Activated naive CD4-positive, alpha-beta T cell treated with anti-CD3 and anti-CD28 coated beads, Interleukin-2, amount 10 ng/mL, durations not matched to agents 7 days and 5 days (primary cell): ENCODE measurements around the gene NUBPL.
A peak's percentile ranks its signal among the peaks of the same experiment; 100 is the strongest.
"Not testable (repeated sequence)": the region's sequence is repeated elsewhere in the genome, so short reads cannot be mapped to it uniquely, and the experiment has no call there.

Experiments
- CTCF ChIA-PET: fragments of 350-600 bp; sonication (Branson Sonifier 250); formaldehyde crosslinking; loops from one replicate; lab custom pipeline; 2021; ENCODE audit warnings: antibody characterized with exemption; lab: Charles Lee
- DNase-seq: peaks from one replicate; pipeline ENCODE4 v3.0.0-alpha.2; 2020
- H3K27ac Mint-ChIP-seq: one replicate; pipeline ENCODE4 v1.8.0; 2021; ENCODE audit warnings: mild to moderate bottlenecking, moderate library complexity, mixed read lengths
- H3K27me3 Mint-ChIP-seq: one replicate; pipeline ENCODE4 v1.8.0; 2021; ENCODE audit warnings: mild to moderate bottlenecking, mixed read lengths
- H3K36me3 Mint-ChIP-seq: one replicate; pipeline ENCODE4 v1.8.0; 2021; ENCODE audit warnings: mixed read lengths
- H3K4me1 Mint-ChIP-seq: one replicate; pipeline ENCODE4 v1.8.0; 2021; ENCODE audit warnings: mixed read lengths
- H3K4me3 Mint-ChIP-seq: one replicate; pipeline ENCODE4 v1.8.0; 2021; ENCODE audit warnings: mild to moderate bottlenecking, moderate library complexity, mixed read lengths
- H3K9me3 Mint-ChIP-seq: one replicate; pipeline ENCODE4 v1.8.0; 2021; ENCODE audit warnings: mixed read lengths

NUBPL gene

GRCh38 chr14:31856003-31856402 lies 294.8 kb downstream of the NUBPL start:
- DNase-seq, H3K9me3 Mint-ChIP-seq, H3K4me1 Mint-ChIP-seq, H3K4me3 Mint-ChIP-seq, H3K36me3 Mint-ChIP-seq, CTCF ChIA-PET, H3K27me3 Mint-ChIP-seq: not testable (repeated sequence)
- H3K27ac Mint-ChIP-seq = peak overlapping the region; percentile 35

DNA sequence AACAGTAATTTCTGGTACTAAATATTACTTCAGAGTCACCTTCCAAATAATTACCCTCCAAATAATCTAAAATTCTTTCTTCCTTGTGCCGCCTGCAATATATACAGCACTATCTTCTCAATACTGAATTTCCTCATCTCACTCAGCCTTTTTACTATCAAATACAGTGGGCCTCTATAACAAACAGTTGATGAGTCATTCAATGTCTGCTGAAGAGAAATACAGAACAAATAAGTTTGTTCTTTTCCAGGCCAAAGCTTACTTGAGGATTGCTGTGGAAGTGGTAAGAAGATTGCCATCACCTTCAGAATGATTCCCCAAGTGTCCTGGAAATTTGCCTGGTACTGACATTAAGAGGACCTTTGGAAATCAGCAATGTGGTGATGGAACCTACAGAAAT lies 297.7 kb downstream of the NUBPL start:
- Mint-ChIP-seq H3K4me1 (no peaks in the 10 kb centered on the region), H3K27me3 (no peaks in the 10 kb centered on the region), H3K27ac (no peak overlapping the region), H3K36me3 (peaks cover 2% of the 10 kb centered on the region), H3K4me3 (no peak overlapping the region), H3K9me3 (no peaks in the 10 kb centered on the region)
- no peak for DNase-seq
- CTCF ChIA-PET = no interaction called here

- H3K4me1 Mint-ChIP-seq = peaks cover 18% of the 10 kb centered on the region
- DNase-seq = no peak
- no peak overlapping the region for H3K4me3 Mint-ChIP-seq
- CTCF ChIA-PET = no interaction called here
- H3K36me3 Mint-ChIP-seq = peaks cover 3% of the 10 kb centered on the region
- H3K27ac Mint-ChIP-seq = no peak overlapping the region
- H3K9me3 Mint-ChIP-seq = peaks cover 17% of the 10 kb centered on the region
- H3K27me3 Mint-ChIP-seq = no peaks in the 10 kb centered on the region
Measured at GRCh38 chr14:31864937-31865855, 304.0 kb downstream of the NUBPL start.

DNA sequence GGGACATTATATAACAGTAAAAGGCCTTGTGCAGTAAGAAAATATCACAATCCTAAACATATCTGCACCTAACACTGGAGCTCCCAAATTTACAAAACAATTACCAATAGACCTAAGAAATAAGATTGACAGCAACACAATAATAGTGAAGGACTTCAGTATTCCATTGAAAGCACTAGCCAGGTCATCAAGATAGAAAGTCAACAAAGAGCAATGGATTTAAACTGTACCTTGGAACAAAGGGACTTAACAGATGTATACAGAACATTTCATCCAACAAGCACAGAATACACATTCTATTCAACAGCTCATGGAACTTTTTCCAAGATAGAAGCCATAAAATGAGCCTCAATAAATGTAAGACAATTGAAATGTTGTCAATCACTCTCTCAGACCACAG lies 306.4 kb downstream of the NUBPL start:
- H3K27me3 Mint-ChIP-seq = no peaks in the 10 kb centered on the region
- no peak for DNase-seq
- CTCF ChIA-PET = no interaction called here
- H3K4me1 Mint-ChIP-seq = peaks cover 18% of the 10 kb centered on the region
- peaks cover 19% of the 10 kb centered on the region for H3K9me3 Mint-ChIP-seq
- H3K36me3 Mint-ChIP-seq = peaks cover 3% of the 10 kb centered on the region
- peak overlapping the region; percentile 88 for H3K27ac Mint-ChIP-seq
- no peak overlapping the region for H3K4me3 Mint-ChIP-seq

GRCh38 chr14:31868096-31868495 lies 306.9 kb downstream of the NUBPL start:
- peaks cover 19% of the 10 kb centered on the region for H3K9me3 Mint-ChIP-seq
- H3K36me3 Mint-ChIP-seq, CTCF ChIA-PET, H3K27me3 Mint-ChIP-seq, DNase-seq: not testable (repeated sequence)
- H3K27ac Mint-ChIP-seq = peak overlapping the region; percentile 88
- peaks cover 18% of the 10 kb centered on the region for H3K4me1 Mint-ChIP-seq
- peak overlapping the region; percentile 39 for H3K4me3 Mint-ChIP-seq

DNA sequence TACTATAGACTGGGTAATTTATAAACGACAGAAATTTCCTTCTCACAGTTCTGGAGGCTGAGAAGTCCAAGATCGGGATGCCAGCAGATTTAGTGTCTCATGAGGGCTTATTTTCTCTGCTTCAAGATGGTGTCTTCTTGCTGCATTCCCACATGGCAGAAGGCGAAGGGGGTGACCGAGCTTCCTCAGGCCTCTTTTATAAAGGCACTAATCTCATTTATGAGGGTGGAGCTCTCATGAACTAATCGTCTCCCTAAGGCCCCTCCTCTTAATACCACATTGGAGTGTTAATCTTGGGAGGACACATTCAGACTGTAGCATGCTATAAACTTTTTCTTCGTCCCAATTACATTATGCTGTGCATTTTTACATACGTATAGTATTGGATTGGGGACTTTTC lies 315.5 kb downstream of the NUBPL start:
- no peak overlapping the region for H3K27ac Mint-ChIP-seq
- no peaks in the 10 kb centered on the region for H3K27me3 Mint-ChIP-seq
- no peaks in the 10 kb centered on the region for H3K36me3 Mint-ChIP-seq
- CTCF ChIA-PET = no interaction called here
- no peak for DNase-seq
- H3K9me3 Mint-ChIP-seq = no peaks in the 10 kb centered on the region
- H3K4me3 Mint-ChIP-seq = no peak overlapping the region
- peaks cover 3% of the 10 kb centered on the region for H3K4me1 Mint-ChIP-seq

- Mint-ChIP-seq H3K36me3 (no peaks in the 10 kb centered on the region), H3K4me1 (peaks cover 3% of the 10 kb centered on the region), H3K4me3 (no peak overlapping the region), H3K9me3 (no peaks in the 10 kb centered on the region), H3K27ac (no peak overlapping the region), H3K27me3 (no peaks in the 10 kb centered on the region)
- DNase-seq = no peak
- CTCF ChIA-PET = no interaction called here
Measured at GRCh38 chr14:31877255-31877798, 316.1 kb downstream of the NUBPL start.

- Mint-ChIP-seq H3K4me1 (peaks cover 3% of the 10 kb centered on the region), H3K27ac (no peak overlapping the region), H3K4me3 (no peak overlapping the region), H3K36me3 (no peaks in the 10 kb centered on the region), H3K9me3 (no peaks in the 10 kb centered on the region), H3K27me3 (no peaks in the 10 kb centered on the region)
- DNase-seq = no peak
- CTCF ChIA-PET = no interaction called here
Measured at GRCh38 chr14:31879661-31880348, 318.6 kb downstream of the NUBPL start.

GRCh38 chr14:31880935-31881334 lies 319.7 kb downstream of the NUBPL start:
- Mint-ChIP-seq H3K4me1 (peaks cover 3% of the 10 kb centered on the region), H3K36me3 (no peaks in the 10 kb centered on the region), H3K27me3 (no peaks in the 10 kb centered on the region), H3K9me3 (no peaks in the 10 kb centered on the region), H3K27ac (no peak overlapping the region), H3K4me3 (no peak overlapping the region)
- no peak for DNase-seq
- CTCF ChIA-PET = no interaction called here

GRCh38 chr14:31881531-31882310 lies 320.5 kb downstream of the NUBPL start:
- Mint-ChIP-seq H3K36me3 (no peaks in the 10 kb centered on the region), H3K9me3 (no peaks in the 10 kb centered on the region), H3K27me3 (no peaks in the 10 kb centered on the region), H3K4me3 (no peak overlapping the region), H3K4me1 (peaks cover 3% of the 10 kb centered on the region), H3K27ac (no peak overlapping the region)
- no peak for DNase-seq
- CTCF ChIA-PET = no interaction called here

- Mint-ChIP-seq H3K4me1 (no peaks in the 10 kb centered on the region), H3K27ac (no peak overlapping the region), H3K4me3 (no peak overlapping the region), H3K9me3 (no peaks in the 10 kb centered on the region), H3K36me3 (no peaks in the 10 kb centered on the region), H3K27me3 (peaks cover 6% of the 10 kb centered on the region)
- no peak for DNase-seq
- CTCF ChIA-PET = no interaction called here
Measured at GRCh38 chr14:31884238-31884637, 323.0 kb downstream of the NUBPL start.

DNA sequence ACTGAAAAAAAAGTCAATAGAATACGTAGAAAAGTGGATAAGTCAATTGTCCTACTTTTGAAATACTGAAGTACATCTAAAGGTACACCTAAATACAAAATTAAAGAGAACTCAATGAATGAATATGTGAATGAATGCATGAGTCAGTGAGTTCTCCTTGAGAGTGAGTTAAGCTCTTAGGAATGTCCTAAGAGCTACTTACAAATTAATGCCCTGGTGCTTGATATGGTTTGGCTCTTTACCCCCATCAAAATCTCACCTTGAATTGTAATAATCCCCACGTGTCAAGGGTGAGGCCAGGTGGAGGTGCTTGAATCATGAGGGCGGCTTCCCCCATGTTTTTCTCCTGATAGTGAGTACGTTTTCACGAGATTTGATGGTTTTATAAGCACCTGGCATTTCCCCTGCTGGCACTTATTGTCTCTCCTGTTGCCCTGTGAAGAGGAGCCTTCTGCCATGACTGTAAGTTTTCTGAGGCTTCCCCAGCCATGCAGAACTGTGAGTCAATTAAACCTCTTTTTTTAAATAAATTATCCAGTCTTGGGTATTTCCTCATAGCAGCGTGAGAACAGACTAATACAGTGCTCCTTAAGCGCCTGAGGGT lies 323.7 kb downstream of the NUBPL start:
- H3K36me3 Mint-ChIP-seq = no peaks in the 10 kb centered on the region
- no peak overlapping the region for H3K27ac Mint-ChIP-seq
- no peak for DNase-seq
- peaks cover 6% of the 10 kb centered on the region for H3K27me3 Mint-ChIP-seq
- no peaks in the 10 kb centered on the region for H3K4me1 Mint-ChIP-seq
- H3K4me3 Mint-ChIP-seq = no peak overlapping the region
- no peaks in the 10 kb centered on the region for H3K9me3 Mint-ChIP-seq
- CTCF ChIA-PET = no interaction called here

DNA sequence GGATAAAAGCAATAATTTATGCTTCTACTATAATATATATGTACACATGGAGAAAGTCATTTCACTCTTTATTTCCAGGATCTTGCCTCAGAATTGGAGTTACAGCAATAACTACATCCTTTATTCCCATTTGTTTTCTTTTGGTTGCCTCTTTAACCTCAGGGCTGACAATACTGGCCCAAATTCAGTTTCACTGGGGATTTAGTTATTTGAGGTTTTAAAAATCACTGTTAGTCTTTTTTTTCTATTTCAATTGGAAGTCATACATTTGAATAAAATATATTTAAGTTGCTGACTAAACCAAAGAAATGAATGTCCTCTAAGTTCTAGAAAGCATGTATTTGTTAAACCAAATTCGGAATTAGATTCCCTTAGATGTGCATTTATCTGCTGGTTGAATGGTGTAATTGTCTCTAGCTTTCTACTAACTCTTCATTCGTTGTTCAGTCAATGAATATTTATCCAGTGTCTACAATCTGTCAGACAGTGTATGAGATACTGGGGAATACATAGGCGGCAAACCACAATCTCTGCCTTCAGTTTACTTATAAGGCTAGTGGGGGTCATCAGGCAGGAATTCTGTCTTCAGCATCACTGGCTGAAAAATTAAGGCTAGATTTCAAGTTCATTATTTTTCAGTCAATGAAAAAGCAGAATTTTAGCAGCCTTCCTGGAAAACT lies 325.1 kb downstream of the NUBPL start:
- no peak for DNase-seq
- Mint-ChIP-seq H3K9me3 (no peaks in the 10 kb centered on the region), H3K4me3 (no peak overlapping the region), H3K27ac (no peak overlapping the region), H3K27me3 (peaks cover 6% of the 10 kb centered on the region), H3K36me3 (no peaks in the 10 kb centered on the region), H3K4me1 (no peaks in the 10 kb centered on the region)
- CTCF ChIA-PET = no interaction called here
